SK-N-SH (cell line): ENCODE data around the gene NTSR1.

ENCODE experiments used
- CHD2 ChIP-seq: fragments of 150-350 bp; IDR thresholded peaks from 2 replicates; pipeline ENCODE4 v1.6.1; 2018; ENCODE audit warnings: low read length; ENCODE audit not compliant: partially characterized antibody
- CTCF ChIP-seq: fragments of 200-600 bp; sonication (generic); IDR thresholded peaks from 2 replicates; pipeline ENCODE4 v1.6.1; 2017; ENCODE audit warnings: antibody characterized with exemption, mild to moderate bottlenecking, moderate library complexity
- ELF1 ChIP-seq: IDR thresholded peaks from 2 replicates; pipeline ENCODE4 v1.4.0; 2012
- EP300 ChIP-seq, 2 experiments: IDR thresholded peaks; 2 replicates each; pipeline versions ENCODE4 v1.4.0 to v1.6.1; 2012; ENCODE audit warnings: borderline replicate concordance in 1 of 2, low read depth in 1 of 2, low read length in 1 of 2
- EZH2phosphoT487 ChIP-seq: fragments of 200-600 bp; sonication (generic); IDR thresholded peaks from 2 replicates; pipeline ENCODE4 v1.6.1; 2017; ENCODE audit warnings: low read depth, mixed run types, mild to moderate bottlenecking, antibody characterized with exemption, moderate library complexity, borderline replicate concordance
- FOSL2 ChIP-seq: IDR thresholded peaks from 2 replicates; pipeline ENCODE4 v1.4.0; 2012; ENCODE audit warnings: low read depth, mild to moderate bottlenecking, moderate library complexity, borderline replicate concordance
- FOXJ3 ChIP-seq: sonication (generic); formaldehyde crosslinking; IDR thresholded peaks from 2 replicates; pipeline ENCODE4 v1.5.1; 2020; ENCODE audit warnings: mild to moderate bottlenecking, missing genetic modification reagents
- GABPA ChIP-seq: IDR thresholded peaks from 2 replicates; pipeline ENCODE4 v1.4.0; 2012; ENCODE audit warnings: low read depth, mild to moderate bottlenecking
- NRF1 ChIP-seq: IDR thresholded peaks from 2 replicates; pipeline ENCODE4 v1.6.1; 2012; ENCODE audit warnings: low read depth, mild to moderate bottlenecking, low read length
- POLR2AphosphoS5 ChIP-seq: IDR thresholded peaks from 2 replicates; pipeline ENCODE4 v1.6.1; 2012; ENCODE audit warnings: low read depth, low read length
- RAD21 ChIP-seq: IDR thresholded peaks from 2 replicates; pipeline ENCODE4 v1.6.1; 2012; ENCODE audit warnings: mild to moderate bottlenecking, low read length
- RCOR1 ChIP-seq: fragments of 150-350 bp; IDR thresholded peaks from 2 replicates; pipeline ENCODE4 v1.6.1; 2017; ENCODE audit warnings: antibody characterized with exemption, low read length
- TCF12 ChIP-seq: IDR thresholded peaks from 2 replicates; pipeline ENCODE4 v1.4.0; 2012
- TF ChIP-seq, protein P1 (sequence below): IDR thresholded peaks from 2 replicates; pipeline ENCODE4 v1.6.1; 2012; ENCODE audit warnings: mild to moderate bottlenecking, low read depth, low read length, moderate library complexity

DNA sequence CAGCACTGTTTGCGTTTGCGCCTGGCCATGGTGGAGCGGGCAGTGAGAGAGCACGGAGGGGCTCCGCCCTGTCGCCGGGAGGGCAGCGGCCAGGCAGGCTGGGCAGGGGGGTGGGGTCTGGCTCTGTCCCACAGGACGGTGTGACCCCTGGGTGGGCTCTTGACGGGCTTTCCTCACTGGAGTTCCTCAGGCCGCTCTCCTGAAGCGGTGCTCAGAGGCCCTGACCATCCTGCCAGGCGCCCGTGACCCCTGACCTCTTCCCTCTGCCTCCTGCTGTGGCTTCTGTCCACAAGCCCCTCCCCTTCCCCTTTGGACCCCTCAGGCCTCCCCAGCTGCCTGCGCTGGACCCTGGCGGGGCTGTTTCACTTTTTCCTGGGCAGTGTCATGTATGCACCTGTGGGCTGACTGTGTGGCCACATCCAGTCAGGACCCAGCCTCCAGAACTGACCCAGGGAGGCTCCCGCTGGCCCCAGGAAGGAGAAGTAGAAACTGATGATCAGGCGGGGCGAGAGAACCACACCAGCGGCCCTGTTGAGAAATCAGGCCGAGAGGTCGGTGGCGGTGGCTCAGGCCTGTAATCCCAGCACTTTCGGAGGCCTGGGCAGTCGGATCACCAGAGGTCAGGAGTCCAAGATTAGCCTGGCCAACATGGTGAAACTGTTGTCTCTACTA, 97.2 kb downstream of the NTSR1 start:
- no peak for TF ChIP-seq NRF1
- TF ChIP-seq CTCF, result no peak
- no peak for TF ChIP-seq RCOR1
- TF ChIP-seq EZH2phosphoT487, result no peak
- TF ChIP-seq CHD2, result no peak
- no peak for TF ChIP-seq ELF1
- no peak for TF ChIP-seq TCF12
- no peak for TF ChIP-seq FOXJ3
- TF ChIP-seq POLR2AphosphoS5, result no peak
- no peak for TF ChIP-seq FOSL2
- no peak for TF ChIP-seq RAD21
- TF ChIP-seq, protein P1, sequence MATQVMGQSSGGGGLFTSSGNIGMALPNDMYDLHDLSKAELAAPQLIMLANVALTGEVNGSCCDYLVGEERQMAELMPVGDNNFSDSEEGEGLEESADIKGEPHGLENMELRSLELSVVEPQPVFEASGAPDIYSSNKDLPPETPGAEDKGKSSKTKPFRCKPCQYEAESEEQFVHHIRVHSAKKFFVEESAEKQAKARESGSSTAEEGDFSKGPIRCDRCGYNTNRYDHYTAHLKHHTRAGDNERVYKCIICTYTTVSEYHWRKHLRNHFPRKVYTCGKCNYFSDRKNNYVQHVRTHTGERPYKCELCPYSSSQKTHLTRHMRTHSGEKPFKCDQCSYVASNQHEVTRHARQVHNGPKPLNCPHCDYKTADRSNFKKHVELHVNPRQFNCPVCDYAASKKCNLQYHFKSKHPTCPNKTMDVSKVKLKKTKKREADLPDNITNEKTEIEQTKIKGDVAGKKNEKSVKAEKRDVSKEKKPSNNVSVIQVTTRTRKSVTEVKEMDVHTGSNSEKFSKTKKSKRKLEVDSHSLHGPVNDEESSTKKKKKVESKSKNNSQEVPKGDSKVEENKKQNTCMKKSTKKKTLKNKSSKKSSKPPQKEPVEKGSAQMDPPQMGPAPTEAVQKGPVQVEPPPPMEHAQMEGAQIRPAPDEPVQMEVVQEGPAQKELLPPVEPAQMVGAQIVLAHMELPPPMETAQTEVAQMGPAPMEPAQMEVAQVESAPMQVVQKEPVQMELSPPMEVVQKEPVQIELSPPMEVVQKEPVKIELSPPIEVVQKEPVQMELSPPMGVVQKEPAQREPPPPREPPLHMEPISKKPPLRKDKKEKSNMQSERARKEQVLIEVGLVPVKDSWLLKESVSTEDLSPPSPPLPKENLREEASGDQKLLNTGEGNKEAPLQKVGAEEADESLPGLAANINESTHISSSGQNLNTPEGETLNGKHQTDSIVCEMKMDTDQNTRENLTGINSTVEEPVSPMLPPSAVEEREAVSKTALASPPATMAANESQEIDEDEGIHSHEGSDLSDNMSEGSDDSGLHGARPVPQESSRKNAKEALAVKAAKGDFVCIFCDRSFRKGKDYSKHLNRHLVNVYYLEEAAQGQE, result no peak
- TF ChIP-seq GABPA, result no peak
- TF ChIP-seq EP300 (IDR thresholded peaks at IDR 0.05; ENCODE audit: borderline replicate concordance in 1 of 2, low read depth in 1 of 2, low read length in 1 of 2), result no peak
